Astrocyte of the hippocampus (primary cell): ENCODE data around the gene OPRM1.
"Not testable (repeated sequence)": the region's sequence is repeated elsewhere in the genome, so short reads cannot be mapped to it uniquely, and the experiment has no call there.

ENCODE experiments used
- DNase-seq: peaks from one replicate; pipeline ENCODE4 v3.0.0; 2011; ENCODE audit warnings: low read depth, low spot score

OPRM1 gene

GRCh38 chr6:154238831-154239230 lies 199.8 kb downstream of the OPRM1 start:
- DNase-seq = no peak

- peak; percentile 35 for DNase-seq
Observed at GRCh38 chr6:154239392-154239791, 200.4 kb downstream of the OPRM1 start.

- not testable (repeated sequence) for DNase-seq
Observed at GRCh38 chr6:154241061-154241460, 202.0 kb downstream of the OPRM1 start.

- no peak for DNase-seq
Observed at GRCh38 chr6:154241581-154241980, 202.5 kb downstream of the OPRM1 start.

GRCh38 chr6:154242617-154243357 lies 203.7 kb downstream of the OPRM1 start:
- DNase-seq = no peak

GRCh38 chr6:154243793-154244750 lies 205.0 kb downstream of the OPRM1 start:
- no peak for DNase-seq

- DNase-seq = no peak
Observed at GRCh38 chr6:154245506-154245905, 206.5 kb downstream of the OPRM1 start.

- no peak for DNase-seq
Observed at GRCh38 chr6:154246723-154247118, 207.7 kb downstream of the OPRM1 start.

- no peak for DNase-seq
Observed at GRCh38 chr6:154247119-154247861, 208.2 kb downstream of the OPRM1 start.

GRCh38 chr6:154249499-154250298 lies 210.7 kb downstream of the OPRM1 start:
- no peak for DNase-seq

GRCh38 chr6:154251116-154251515 lies 212.1 kb downstream of the OPRM1 start:
- DNase-seq = no peak

GRCh38 chr6:154252678-154253077 lies 213.6 kb downstream of the OPRM1 start:
- DNase-seq = no peak

- DNase-seq = no peak
Observed at GRCh38 chr6:154257067-154257466, 218.0 kb downstream of the OPRM1 start.

- DNase-seq = no peak
Observed at GRCh38 chr6:154258064-154258757, 219.2 kb downstream of the OPRM1 start.

- DNase-seq = no peak
Observed at GRCh38 chr6:154261688-154262397, 222.8 kb downstream of the OPRM1 start.

- no peak for DNase-seq
Observed at GRCh38 chr6:154266560-154267099, 227.6 kb downstream of the OPRM1 start.

GRCh38 chr6:154267508-154268106 lies 228.6 kb downstream of the OPRM1 start:
- DNase-seq = no peak

GRCh38 chr6:154268486-154268885 lies 229.4 kb downstream of the OPRM1 start:
- no peak for DNase-seq

GRCh38 chr6:154274168-154274567 lies 235.1 kb downstream of the OPRM1 start:
- no peak for DNase-seq
